SU-DHL-6 (cell line): ENCODE data around the gene PIGZ.

Source experiments
- CTCF ChIP-seq: fragments of 200-600 bp; sonication (generic); IDR thresholded peaks from one replicate; pipeline ENCODE4 v1.5.1; 2017; ENCODE audit warnings: antibody characterized with exemption, mild to moderate bottlenecking, low read length, moderate library complexity; ENCODE audit not compliant: insufficient read depth, poor library complexity, severe bottlenecking
- EZH2phosphoT487 ChIP-seq: fragments of 200-600 bp; sonication (generic), shearing (Covaris generic); conservative IDR thresholded peaks from 2 replicates; pipeline ENCODE4 v1.6.1; 2018; ENCODE audit warnings: mild to moderate bottlenecking, antibody characterized with exemption, low read length, moderate library complexity, mixed read lengths

- TF ChIP-seq CTCF (no peak), EZH2phosphoT487 (no peak)
Observed at GRCh38 chr3:196915375-196915774, 53.3 kb downstream of the PIGZ start.
